ENCODE results near the gene ZNF384.

ZNF384 gene

DNA sequence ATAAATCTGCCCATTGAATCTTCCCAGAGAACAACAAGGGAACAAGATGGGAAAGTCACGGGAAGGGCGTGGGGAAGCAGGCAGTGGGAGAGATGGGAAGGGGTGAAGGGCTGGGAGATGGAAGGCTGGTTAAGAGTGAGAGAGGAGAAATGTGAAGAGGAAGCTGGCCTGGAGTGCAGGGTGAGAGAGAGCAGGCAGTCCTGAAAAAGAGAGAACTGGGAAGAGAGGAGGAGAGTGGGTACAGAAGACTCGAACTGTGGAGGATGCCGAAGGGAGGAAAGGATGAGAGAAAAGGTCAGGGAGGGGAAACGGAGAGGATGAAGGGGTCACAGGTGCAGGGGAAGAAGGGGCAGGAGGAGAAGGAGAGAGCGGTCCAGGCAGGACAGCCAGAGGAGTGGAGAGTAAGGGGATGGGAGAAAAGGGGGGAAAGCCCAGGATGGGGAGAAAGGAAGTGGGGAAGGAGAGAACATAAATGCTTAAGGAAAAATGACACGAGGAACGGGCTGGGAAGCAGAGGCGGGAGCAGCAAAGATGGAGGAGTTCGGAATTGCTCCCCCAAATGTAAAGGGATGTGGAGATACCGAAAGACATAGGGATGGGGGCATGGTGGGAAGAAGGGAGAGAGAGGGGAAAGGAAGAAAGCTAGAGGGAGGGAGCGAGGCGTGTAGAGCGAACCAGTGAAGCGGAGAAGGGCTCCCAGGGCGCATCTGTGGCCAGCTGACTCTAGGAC is 10.2 kb upstream of the ZNF384 start:
- no peak for DNase-seq (ENCODE audit: low read depth, low spot score)

DNA sequence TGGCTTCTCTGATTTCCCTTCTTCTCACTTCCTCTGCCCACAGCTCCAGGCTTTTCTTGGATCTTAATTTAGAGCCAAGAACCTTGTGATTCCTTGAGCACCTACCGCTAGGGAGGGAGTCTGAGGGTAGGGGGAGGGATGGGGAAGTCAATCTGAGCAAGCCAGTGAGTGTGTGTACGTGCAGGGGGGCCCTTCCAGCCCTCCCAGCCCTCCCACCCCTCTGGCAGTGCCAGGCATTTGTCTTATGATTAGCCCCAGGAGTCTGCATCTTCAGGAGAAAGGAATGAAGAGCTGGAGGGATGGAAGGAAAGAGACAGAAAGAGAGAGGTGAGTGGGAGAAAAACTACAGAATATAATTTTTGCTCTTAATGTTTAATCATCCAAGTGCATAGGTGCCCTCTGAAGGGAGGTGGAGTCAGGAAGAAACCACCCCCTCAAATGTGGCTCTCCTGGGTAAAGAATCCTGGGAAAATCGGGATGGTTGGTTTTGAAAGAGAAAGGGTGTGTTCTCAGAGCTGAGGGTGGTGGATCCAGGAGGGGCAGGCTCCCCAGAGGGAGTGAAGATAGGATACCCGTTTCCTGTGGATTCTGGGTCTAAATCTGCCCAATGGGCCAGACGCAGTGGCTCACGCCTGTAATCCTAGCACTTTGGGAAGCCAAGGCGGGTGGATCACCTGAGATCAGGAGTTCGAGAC is 9.3 kb upstream of the ZNF384 start:
- no peak for DNase-seq (ENCODE audit: low read depth, low spot score)

- peak; percentile 72 for DNase-seq (ENCODE audit: low read depth, low spot score)
Measured at GRCh38 chr12:6697584-6698351, 8.6 kb upstream of the ZNF384 start.

DNA sequence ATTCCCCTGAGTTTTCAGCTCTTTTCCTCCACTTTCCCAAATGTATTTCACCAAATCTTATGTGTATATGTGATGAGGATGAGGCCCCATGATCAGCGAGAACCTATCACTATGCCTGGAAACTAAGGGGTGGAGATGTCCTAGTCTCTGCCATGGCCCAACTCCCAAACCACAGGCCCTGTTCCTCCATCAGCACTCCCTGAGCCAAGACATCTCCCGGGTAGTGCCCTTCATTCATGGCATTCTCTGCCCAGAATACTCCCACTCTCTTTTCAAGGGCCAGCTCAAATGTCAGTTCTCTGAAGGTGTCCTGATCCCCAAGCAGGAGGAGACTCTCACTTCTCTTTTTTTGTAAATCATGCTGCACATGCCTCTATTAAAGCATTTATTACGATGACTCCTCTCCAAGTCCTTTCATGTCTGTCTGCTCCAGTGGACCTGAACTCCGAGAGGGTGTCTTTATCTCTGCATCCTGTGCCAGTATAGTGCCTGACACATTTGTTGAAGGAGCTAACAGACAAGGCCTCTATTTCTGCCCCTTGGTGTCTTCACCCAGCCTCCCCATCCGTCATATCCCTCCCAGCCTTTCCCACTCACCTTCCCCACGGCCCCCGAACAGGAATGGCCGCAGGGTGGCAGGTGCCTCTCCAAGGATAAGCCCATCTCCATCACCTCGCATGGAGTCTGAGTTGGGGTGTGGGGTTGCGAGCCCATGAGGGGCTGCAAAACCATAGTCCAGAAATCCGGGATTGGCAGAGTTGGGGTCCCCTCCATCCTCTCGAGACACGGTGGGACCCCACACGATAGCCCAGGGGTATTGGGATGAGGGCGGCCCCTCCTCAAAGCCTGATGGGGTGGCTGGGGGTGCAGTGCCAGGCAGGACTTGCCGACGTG is 7.8 kb upstream of the ZNF384 start:
- DNase-seq (ENCODE audit: low read depth, low spot score): no peak

GRCh38 chr12:6695313-6696045 is 6.3 kb upstream of the ZNF384 start:
- DNase-seq (ENCODE audit: low read depth, low spot score): no peak

- DNase-seq (ENCODE audit: low read depth, low spot score): no peak
Measured at GRCh38 chr12:6694701-6695100, 5.5 kb upstream of the ZNF384 start.

GRCh38 chr12:6693832-6694355 is 4.7 kb upstream of the ZNF384 start:
- DNase-seq (ENCODE audit: low read depth, low spot score): no peak

GRCh38 chr12:6692888-6693287 is 3.7 kb upstream of the ZNF384 start:
- no peak for DNase-seq (ENCODE audit: low read depth, low spot score)

DNA sequence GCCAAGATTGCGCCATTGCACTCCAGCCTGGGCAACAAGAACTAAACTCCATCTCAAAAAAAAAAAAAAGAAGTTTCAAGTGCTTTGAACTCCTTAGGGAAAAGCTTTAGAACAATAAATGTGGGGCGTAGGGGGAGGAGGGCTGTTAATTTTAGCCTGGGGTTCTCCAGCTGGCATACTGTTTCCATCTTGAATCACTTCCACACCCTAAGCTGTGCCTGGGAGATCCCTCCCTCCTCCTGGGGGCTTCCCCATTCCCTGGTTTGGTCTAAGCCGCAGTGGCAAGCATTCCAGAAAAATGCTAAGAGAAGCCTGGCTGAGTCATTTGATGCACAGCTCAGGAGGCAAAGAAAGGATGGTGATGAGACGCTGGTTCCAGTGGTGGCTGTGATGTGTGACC is 2.3 kb upstream of the ZNF384 start:
- peak; percentile 74 for DNase-seq (ENCODE audit: low read depth, low spot score)

- peak; percentile 49 for DNase-seq (ENCODE audit: low read depth, low spot score)
Measured at GRCh38 chr12:6688543-6688998, 604 bp downstream of the ZNF384 start.

DNA sequence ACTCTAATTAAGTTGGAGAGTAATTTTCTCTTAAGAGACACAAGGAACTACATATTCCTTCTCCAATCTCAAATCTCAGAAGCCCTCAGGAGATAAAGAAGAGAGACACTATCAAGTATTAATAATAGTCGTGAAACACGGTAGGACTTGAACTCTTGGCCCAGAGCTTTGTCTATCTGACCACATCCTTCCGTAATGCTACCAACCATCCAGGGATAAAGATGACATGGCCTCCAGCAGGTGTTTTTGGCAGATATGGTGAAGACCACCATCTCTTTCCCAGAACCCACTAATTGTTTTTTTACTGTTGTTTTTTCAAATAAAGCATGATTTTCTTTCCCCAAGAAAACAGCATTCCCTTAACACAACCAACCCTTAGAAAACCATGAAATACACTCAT is 3.4 kb downstream of the ZNF384 start:
- DNase-seq (ENCODE audit: low read depth, low spot score): no peak

DNA sequence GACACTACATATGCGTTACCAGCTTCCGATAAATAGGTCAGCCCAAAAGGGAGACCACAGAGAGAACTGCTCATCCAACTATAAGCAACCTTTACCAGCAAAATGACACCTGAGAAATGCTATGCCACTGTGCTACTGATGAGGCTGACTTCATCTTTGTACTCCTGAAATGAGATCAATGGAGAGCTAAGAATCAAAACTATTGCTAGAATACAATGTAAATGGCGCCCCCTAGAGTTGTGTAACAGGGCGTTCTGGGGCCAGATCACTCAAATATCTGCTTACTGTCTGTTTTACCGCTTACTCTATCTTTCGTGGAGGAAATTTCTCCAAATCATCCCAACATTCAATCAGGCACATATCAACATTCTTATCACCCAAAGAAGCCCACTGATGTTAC is 4.6 kb downstream of the ZNF384 start:
- DNase-seq (ENCODE audit: low read depth, low spot score): no peak

- DNase-seq (ENCODE audit: low read depth, low spot score): no peak
Measured at GRCh38 chr12:6676962-6677361, 12.2 kb downstream of the ZNF384 start.

DNA sequence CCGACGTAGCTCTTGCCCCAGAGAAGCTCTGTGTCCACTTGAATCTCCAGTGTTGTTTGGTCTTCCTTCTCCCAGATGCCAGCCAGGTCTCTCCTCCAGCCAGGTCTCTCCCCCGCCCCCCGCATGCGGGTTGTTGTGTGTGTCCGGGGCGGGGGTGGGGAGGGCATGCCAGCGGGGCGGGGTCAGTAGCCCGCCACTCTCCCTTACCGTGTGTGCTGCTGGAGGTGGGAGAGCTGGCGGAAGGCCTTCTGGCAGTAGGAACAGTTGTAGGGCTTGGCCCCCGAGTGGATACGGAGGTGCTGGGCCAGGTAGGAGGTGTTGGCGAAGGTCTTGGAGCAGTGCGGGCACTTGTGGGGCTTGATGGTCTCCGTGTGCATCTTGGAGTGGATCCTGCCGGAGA is 17.0 kb downstream of the ZNF384 start:
- DNase-seq (ENCODE audit: low read depth, low spot score): no peak

GRCh38 chr12:6667559-6668210 is 21.5 kb downstream of the ZNF384 start:
- DNase-seq (ENCODE audit: low read depth, low spot score): no peak

- peak; percentile 84 for DNase-seq (ENCODE audit: low read depth, low spot score)
Measured at GRCh38 chr12:6666211-6666610, 23.0 kb downstream of the ZNF384 start.

GRCh38 chr12:6664902-6665301 is 24.3 kb downstream of the ZNF384 start:
- DNase-seq (ENCODE audit: low read depth, low spot score): no peak

GRCh38 chr12:6662906-6663742 is 26.1 kb downstream of the ZNF384 start, which contains the start of gene ING4:
Gene ING4, minus strand, starts transcription at chr12:6663119. Its CDS starts 18 bp downstream, at chr12:6663101.
- peak; percentile 99 for DNase-seq (ENCODE audit: low read depth, low spot score)

GRCh38 chr12:6662602-6662905 is 26.6 kb downstream of the ZNF384 start:
- no peak for DNase-seq (ENCODE audit: low read depth, low spot score)

All from astrocyte of the hippocampus (primary cell).